Mesendoderm (in vitro differentiated cells): Measurements from ENCODE around the gene ACAT2. TPM values are rescaled to one million over a fixed set of nuclear protein-coding genes. Genes with fewer than 3 reads are reported as not detected.
"Not testable (repeated sequence)": the region's sequence is repeated elsewhere in the genome, so short reads cannot be mapped to it uniquely, and the experiment has no call there.

Source experiments
- DNase-seq: peaks from one replicate; pipeline ENCODE4 v3.0.0; 2013
- H2AK5ac ChIP-seq: 2 replicates; pipeline ENCODE4 v1.6.1; 2013; ENCODE audit warnings: low read length, inconsistent platforms
- H2BK120ac ChIP-seq: 2 replicates; pipeline ENCODE4 v1.6.1; 2013; ENCODE audit warnings: low read depth, mild to moderate bottlenecking, low read length, moderate library complexity, mixed read lengths
- H2BK15ac ChIP-seq: replicated peaks from 2 replicates; pipeline ENCODE4 v1.6.1; 2013; ENCODE audit warnings: low read depth, mild to moderate bottlenecking, moderate library complexity
- H2BK5ac ChIP-seq: 2 replicates; pipeline ENCODE4 v1.6.1; 2013; ENCODE audit warnings: low read length, inconsistent platforms
- H3K18ac ChIP-seq: 2 replicates; pipeline ENCODE4 v1.6.1; 2013; ENCODE audit warnings: mild to moderate bottlenecking, low read length, mixed read lengths
- H3K23ac ChIP-seq: one replicate; pipeline ENCODE4 v1.6.1; 2013; ENCODE audit warnings: low read length
- H3K27ac ChIP-seq: 2 replicates; pipeline ENCODE4 v1.5.1; 2013; ENCODE audit warnings: low read depth, mild to moderate bottlenecking, inconsistent platforms, low read length, moderate library complexity
- H3K27me3 ChIP-seq: 2 replicates; pipeline ENCODE4 v1.6.1; 2013; ENCODE audit warnings: low read length, control low read depth, mild to moderate bottlenecking, inconsistent platforms; ENCODE audit not compliant: insufficient read depth, poor library complexity
- H3K36me3 ChIP-seq: 2 replicates; pipeline ENCODE4 v1.6.1; 2013; ENCODE audit warnings: low read length, inconsistent platforms; ENCODE audit not compliant: control insufficient read depth, insufficient read depth
- H3K4ac ChIP-seq: one replicate; pipeline ENCODE4 v1.6.1; 2013; ENCODE audit warnings: low read depth, mild to moderate bottlenecking, low read length, moderate library complexity
- H3K4me1 ChIP-seq: 2 replicates; pipeline ENCODE4 v1.6.1; 2013; ENCODE audit warnings: low read depth, low read length, inconsistent platforms; ENCODE audit not compliant: control insufficient read depth
- H3K4me2 ChIP-seq: 2 replicates; pipeline ENCODE4 v1.6.1; 2013; ENCODE audit warnings: low read length
- H3K4me3 ChIP-seq: 2 replicates; pipeline ENCODE4 v1.5.1; 2013; ENCODE audit warnings: mild to moderate bottlenecking, low read length
- H3K56ac ChIP-seq: one replicate; pipeline ENCODE4 v1.6.1; 2013; ENCODE audit warnings: low read length
- H3K79me1 ChIP-seq: 2 replicates; pipeline ENCODE4 v1.6.1; 2013; ENCODE audit warnings: low read length, inconsistent platforms
- H3K79me2 ChIP-seq: 2 replicates; pipeline ENCODE4 v1.6.1; 2013; ENCODE audit warnings: mild to moderate bottlenecking, low read length; ENCODE audit not compliant: control insufficient read depth, insufficient read depth
- H3K9ac ChIP-seq: 2 replicates; pipeline ENCODE4 v1.6.1; 2013; ENCODE audit warnings: low read length, inconsistent platforms
- H4K5ac ChIP-seq: one replicate; pipeline ENCODE4 v1.6.1; 2013; ENCODE audit warnings: low read length
- H4K8ac ChIP-seq: one replicate; pipeline ENCODE4 v1.6.1; 2013; ENCODE audit warnings: low read depth, mild to moderate bottlenecking, control low read depth, low read length, moderate library complexity
- WGBS: extraction: QIAGEN DNeasy Blood & Tissue Kit; methylation state at CpG from one replicate; pipeline ENCODE4 v1.1.7; 2013; ENCODE audit warnings: low lambda C conversion rate, missing lambda C conversion rate; ENCODE audit not compliant: insufficient coverage; ENCODE audit errors: extremely low coverage; 5-methylcytosine and 5-hydroxymethylcytosine counted together
- polyA plus RNA-seq, 2 experiments: library from polyadenylated mRNA; stranded (reverse); fragments of 200-250 nt; gene quantifications; one replicate each; pipeline ENCODE4 v1.2.3, GENCODE V29; 2013

ACAT2 gene
- polyA plus RNA-seq (2013, experiment 1 of 2): 155 TPM
- 160 TPM for polyA plus RNA-seq (2013, experiment 2 of 2)

DNA sequence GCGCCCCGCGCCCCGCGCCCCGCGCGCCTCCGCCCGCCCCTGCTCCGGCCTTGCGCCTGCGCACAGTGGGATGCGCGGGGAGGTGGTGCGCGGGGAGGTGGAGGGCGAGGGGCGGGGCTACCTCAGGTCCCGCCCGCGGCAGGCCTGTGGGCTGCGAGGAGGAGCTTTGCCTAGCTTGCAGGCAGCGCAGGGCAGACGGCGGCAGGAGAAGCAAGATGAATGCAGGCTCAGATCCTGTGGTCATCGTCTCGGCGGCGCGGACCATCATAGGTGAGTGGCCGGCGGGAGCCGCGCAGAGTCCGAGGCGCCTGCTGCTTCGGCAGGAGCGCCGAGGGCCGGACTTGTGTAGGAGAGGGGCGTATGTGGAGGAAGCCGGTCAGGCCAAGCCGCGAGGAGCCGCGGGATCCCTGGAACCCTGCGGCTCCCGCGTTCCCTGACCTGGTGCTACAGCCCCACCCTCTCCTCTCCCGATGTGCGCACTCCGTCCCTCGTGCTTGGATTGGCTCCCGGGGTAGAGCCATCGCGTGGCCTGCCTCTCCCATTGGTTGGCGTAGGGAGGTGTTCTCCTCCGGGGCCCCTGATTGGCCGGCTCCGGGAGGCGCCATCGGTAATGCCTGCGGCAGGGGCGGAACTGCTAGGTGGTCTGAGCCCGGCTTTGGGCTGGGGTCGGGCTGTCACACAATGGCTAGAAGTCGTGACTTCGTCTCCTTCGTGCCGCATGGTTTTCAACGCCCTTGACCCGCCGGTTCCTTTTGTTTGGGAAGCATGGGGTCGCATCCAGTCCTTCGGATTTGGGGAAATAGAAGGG is at the start of gene ACAT2:
TSS of gene ACAT2 (plus strand) at position 173 of the 808 bp plus-strand sequence. CDS start at position 216, 43 bp downstream.
- Histone ChIP-seq H3K18ac (peak within 1 kb of the TSS; percentile 61), H3K4me2 (peak within 1 kb of the TSS; percentile 96), H3K27me3 (no peaks in the 10 kb centered on the region), H4K5ac (no peak within 1 kb of the TSS), H2BK5ac (peak within 1 kb of the TSS; percentile 97), H3K4me3 (peak within 1 kb of the TSS; percentile 82), H2BK120ac (no peak within 1 kb of the TSS), H3K36me3 (peaks cover 7% of the 10 kb centered on the region), H2AK5ac (peak within 1 kb of the TSS; percentile 91), H3K27ac (peak within 1 kb of the TSS; percentile 99), H3K4me1 (peaks cover 9% of the 10 kb centered on the region), H3K4ac (peak within 1 kb of the TSS; percentile 41), H3K9ac (peak within 1 kb of the TSS; percentile 97), H4K8ac (peak within 1 kb of the TSS; percentile 94), H3K23ac (peak within 1 kb of the TSS; percentile 89), H3K56ac (peak within 1 kb of the TSS; percentile 99), H3K79me1 (peaks cover 14% of the 10 kb centered on the region), H3K79me2 (peaks cover 16% of the 10 kb centered on the region), H2BK15ac (no peak within 1 kb of the TSS)
- peak; percentile 99 for DNase-seq
- no CpG with 5 or more reads among the region's 76 CpGs for WGBS

DNA sequence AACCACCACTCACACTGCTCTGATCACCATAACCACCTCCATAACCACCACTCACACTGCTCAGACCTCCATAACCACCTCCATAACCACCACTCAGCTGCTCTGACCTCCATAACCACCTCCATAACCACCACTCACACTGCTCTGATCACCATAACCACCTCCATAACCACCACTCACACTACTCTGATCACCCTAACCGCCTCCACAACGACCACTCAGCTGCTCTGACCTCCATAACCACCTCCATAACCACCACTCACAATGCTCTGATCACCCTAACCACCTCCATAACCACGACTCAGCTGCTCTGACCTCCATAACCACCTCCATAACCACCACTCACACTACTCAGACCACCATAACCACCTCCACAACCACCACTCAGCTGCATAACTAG is 49.5 kb upstream of the ACAT2 start:
- not testable (repeated sequence) for H2BK120ac ChIP-seq, H3K23ac ChIP-seq, H3K79me1 ChIP-seq, H2BK5ac ChIP-seq, H3K36me3 ChIP-seq, H3K9ac ChIP-seq, H3K4me1 ChIP-seq, H2BK15ac ChIP-seq, H2AK5ac ChIP-seq, H3K4ac ChIP-seq, DNase-seq, H3K27ac ChIP-seq, H4K5ac ChIP-seq, H3K56ac ChIP-seq, H3K79me2 ChIP-seq, H3K4me3 ChIP-seq, H4K8ac ChIP-seq, H3K27me3 ChIP-seq, H3K4me2 ChIP-seq, H3K18ac ChIP-seq
- no CpG with 5 or more reads among the region's 3 CpGs for WGBS

DNA sequence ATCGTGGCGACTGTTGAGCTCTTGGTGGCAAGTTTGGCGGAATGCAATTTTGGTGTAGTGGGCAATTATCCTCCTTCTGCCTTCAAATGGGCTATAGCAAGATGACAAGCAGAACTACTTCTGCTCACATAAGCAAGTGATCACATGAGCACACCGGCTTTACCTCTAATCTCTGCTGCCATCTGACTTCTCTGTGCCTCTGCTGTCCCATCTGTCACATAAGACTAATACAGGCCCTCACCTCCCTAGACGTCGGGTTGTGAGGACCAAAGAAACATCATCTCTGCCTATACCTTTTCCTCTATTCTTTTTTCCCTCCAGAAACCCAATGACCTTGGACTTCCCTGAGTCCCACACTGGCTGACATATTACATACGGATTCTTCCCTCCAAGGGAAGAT is 47.9 kb upstream of the ACAT2 start:
- no peak overlapping the region for H3K23ac ChIP-seq
- no peak for DNase-seq

DNA sequence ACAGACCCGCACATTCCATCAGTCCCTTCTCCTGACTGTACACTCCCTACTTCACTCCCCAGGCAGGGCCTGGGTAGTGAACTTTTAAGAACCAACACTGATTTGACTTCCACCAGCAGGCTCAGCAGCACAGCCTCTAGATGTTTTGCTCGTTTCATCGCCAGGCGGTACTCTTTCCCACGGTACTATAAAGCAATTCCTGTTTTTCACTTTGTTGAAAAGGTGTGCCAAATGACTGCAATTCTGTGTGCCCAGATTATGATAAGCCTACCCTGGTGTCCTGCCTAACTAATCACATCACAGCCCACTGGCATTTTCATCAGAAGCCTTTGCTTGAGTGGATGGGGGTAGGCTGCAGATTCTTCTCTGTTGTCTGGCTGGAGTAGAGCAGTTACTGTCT is 47.4 kb upstream of the ACAT2 start:
- no peak overlapping the region for H2BK15ac ChIP-seq
- H2AK5ac ChIP-seq: no peak overlapping the region
- H3K4me2 ChIP-seq: no peak overlapping the region
- no peaks in the 10 kb centered on the region for H3K79me1 ChIP-seq
- no peak overlapping the region for H3K18ac ChIP-seq
- DNase-seq: no peak
- no peak overlapping the region for H4K8ac ChIP-seq
- no peak overlapping the region for H4K5ac ChIP-seq
- H3K36me3 ChIP-seq: no peaks in the 10 kb centered on the region
- H3K79me2 ChIP-seq: no peaks in the 10 kb centered on the region
- H3K4me3 ChIP-seq: no peak overlapping the region
- no CpG with 5 or more reads among the region's 5 CpGs for WGBS
- H3K27ac ChIP-seq: no peak overlapping the region
- no peak overlapping the region for H2BK5ac ChIP-seq
- H3K4me1 ChIP-seq: no peaks in the 10 kb centered on the region
- no peak overlapping the region for H3K4ac ChIP-seq
- H3K56ac ChIP-seq: no peak overlapping the region
- H3K9ac ChIP-seq: no peak overlapping the region
- H3K27me3 ChIP-seq: no peaks in the 10 kb centered on the region
- no peak overlapping the region for H2BK120ac ChIP-seq
- H3K23ac ChIP-seq: no peak overlapping the region

More for the DNA sequence above, 47.9 kb upstream of the ACAT2 start:
- Histone ChIP-seq H4K5ac (no peak overlapping the region), H3K79me1 (no peaks in the 10 kb centered on the region), H3K4ac (no peak overlapping the region), H2BK5ac (no peak overlapping the region), H2BK15ac (no peak overlapping the region), H3K4me3 (no peak overlapping the region), H2AK5ac (no peak overlapping the region), H4K8ac (no peak overlapping the region), H3K27me3 (no peaks in the 10 kb centered on the region), H3K56ac (no peak overlapping the region), H3K18ac (no peak overlapping the region), H3K27ac (no peak overlapping the region), H3K4me1 (no peaks in the 10 kb centered on the region), H3K9ac (no peak overlapping the region), H3K4me2 (no peak overlapping the region), H2BK120ac (no peak overlapping the region), H3K36me3 (no peaks in the 10 kb centered on the region), H3K79me2 (no peaks in the 10 kb centered on the region)
- WGBS: no CpG with 5 or more reads among the region's 7 CpGs

DNA sequence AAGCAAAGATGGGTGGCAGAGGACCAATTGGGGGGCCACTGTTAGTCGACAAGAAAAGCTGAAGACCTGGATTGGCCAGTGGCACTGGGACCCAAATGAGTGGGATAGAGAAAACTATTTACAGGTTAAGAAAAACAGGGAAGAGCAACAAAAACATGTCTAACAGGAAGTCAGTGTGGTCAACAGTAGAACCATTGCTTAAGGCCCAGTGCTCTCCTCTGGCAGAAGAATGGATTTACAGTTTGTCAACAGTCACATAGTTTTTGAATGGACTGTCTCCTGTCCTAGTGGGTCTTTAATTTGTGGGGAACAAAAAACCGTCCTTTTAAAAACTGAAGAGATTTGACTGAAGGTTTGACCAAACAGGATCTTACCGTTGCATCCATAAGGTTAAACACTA is 46.7 kb upstream of the ACAT2 start:
- Histone ChIP-seq H3K27me3 (no peaks in the 10 kb centered on the region), H2BK5ac (no peak overlapping the region), H2BK120ac (no peak overlapping the region), H3K56ac (no peak overlapping the region), H3K18ac (no peak overlapping the region), H3K9ac (no peak overlapping the region), H4K8ac (no peak overlapping the region), H3K23ac (no peak overlapping the region), H3K4ac (no peak overlapping the region), H2BK15ac (no peak overlapping the region), H3K4me2 (no peak overlapping the region), H3K27ac (no peak overlapping the region), H3K79me2 (no peaks in the 10 kb centered on the region), H4K5ac (no peak overlapping the region), H3K4me3 (no peak overlapping the region), H2AK5ac (no peak overlapping the region), H3K79me1 (no peaks in the 10 kb centered on the region), H3K36me3 (no peaks in the 10 kb centered on the region), H3K4me1 (no peaks in the 10 kb centered on the region)
- no peak for DNase-seq
- WGBS: no CpG with 5 or more reads among the region's 3 CpGs
